Activated naive CD8-positive, alpha-beta T cell treated with anti-CD3 and anti-CD28 coated beads, Interleukin-2, amount 10 ng/mL, durations not matched to agents 7 days and 5 days (primary cell): Measurements from ENCODE around the gene LARGE1. TPM values are rescaled to one million over a fixed set of nuclear protein-coding genes. Genes with fewer than 3 reads are reported as not detected.
"Not testable (repeated sequence)": the region's sequence is repeated elsewhere in the genome, so short reads cannot be mapped to it uniquely, and the experiment has no call there.

Source experiments
- ATAC-seq: fragments of 150-1000 bp; cut with Tn5 transposase; one replicate; pipeline ENCODE4 v1.10.0; 2021; ENCODE audit warnings: low read depth, moderate library complexity
- POLR2A ChIA-PET: fragments of 350-600 bp; sonication (Branson Sonifier 250); formaldehyde crosslinking; loops from one replicate; lab custom pipeline; 2021; ENCODE audit warnings: antibody characterized with exemption; lab: Charles Lee
- DNase-seq: peaks from one replicate; pipeline ENCODE4 v3.0.0; 2021
- H3K27ac Mint-ChIP-seq: one replicate; pipeline ENCODE4 v1.8.0; 2022; ENCODE audit warnings: mild to moderate bottlenecking, mixed read lengths
- H3K27me3 Mint-ChIP-seq: one replicate; pipeline ENCODE4 v1.8.0; 2022; ENCODE audit warnings: mild to moderate bottlenecking, moderate library complexity, mixed read lengths
- H3K36me3 Mint-ChIP-seq: one replicate; pipeline ENCODE4 v1.8.0; 2021; ENCODE audit warnings: mild to moderate bottlenecking, mixed read lengths
- H3K4me1 Mint-ChIP-seq: one replicate; pipeline ENCODE4 v1.8.0; 2021; ENCODE audit warnings: mixed read lengths
- H3K4me3 Mint-ChIP-seq: one replicate; pipeline ENCODE4 v1.8.0; 2022; ENCODE audit warnings: mild to moderate bottlenecking, moderate library complexity, mixed read lengths
- H3K9me3 Mint-ChIP-seq: one replicate; pipeline ENCODE4 v1.8.0; 2021; ENCODE audit warnings: mixed read lengths
- total RNA-seq, 2 experiments: library from RNA; stranded (reverse); gene quantifications; one replicate each; pipeline ENCODE4 v1.2.3, GENCODE V29; 2021

Gene LARGE1
- total RNA-seq, 2 experiments from 2014 or later: 0.68 to 0.75 TPM

- POLR2A ChIA-PET: no interaction called here
- Mint-ChIP-seq H3K36me3 (no peaks in the 10 kb centered on the region), H3K4me3 (no peak overlapping the region), H3K27me3 (peaks cover 4% of the 10 kb centered on the region), H3K4me1 (no peaks in the 10 kb centered on the region), H3K9me3 (no peaks in the 10 kb centered on the region), H3K27ac (no peak overlapping the region)
- ATAC-seq: no peak
- no peak for DNase-seq
Observed at GRCh38 chr22:33573479-33573878, 346.8 kb downstream of the LARGE1 start.

GRCh38 chr22:33572086-33572485 is 348.2 kb downstream of the LARGE1 start:
- no peaks in the 10 kb centered on the region for H3K36me3 Mint-ChIP-seq
- no peaks in the 10 kb centered on the region for H3K9me3 Mint-ChIP-seq
- H3K27me3 Mint-ChIP-seq: peaks cover 2% of the 10 kb centered on the region
- H3K4me3 Mint-ChIP-seq: no peak overlapping the region
- POLR2A ChIA-PET: no interaction called here
- ATAC-seq (no peak), DNase-seq (no peak)
- H3K4me1 Mint-ChIP-seq: peaks cover 2% of the 10 kb centered on the region
- no peak overlapping the region for H3K27ac Mint-ChIP-seq

- Mint-ChIP-seq H3K27ac (no peak overlapping the region), H3K9me3 (peaks cover 1% of the 10 kb centered on the region), H3K4me1 (peaks cover 2% of the 10 kb centered on the region), H3K4me3 (no peak overlapping the region), H3K36me3 (no peaks in the 10 kb centered on the region), H3K27me3 (peaks cover 2% of the 10 kb centered on the region)
- POLR2A ChIA-PET: no interaction called here
- ATAC-seq (no peak), DNase-seq (no peak)
Observed at GRCh38 chr22:33570110-33570509, 350.2 kb downstream of the LARGE1 start.

GRCh38 chr22:33569559-33569958 is 350.7 kb downstream of the LARGE1 start:
- Mint-ChIP-seq H3K27me3 (peaks cover 2% of the 10 kb centered on the region), H3K9me3 (peaks cover 1% of the 10 kb centered on the region), H3K27ac (peak overlapping the region; percentile 21), H3K4me1 (peaks cover 2% of the 10 kb centered on the region), H3K36me3 (no peaks in the 10 kb centered on the region), H3K4me3 (no peak overlapping the region)
- DNase-seq (no peak), ATAC-seq (no peak)
- POLR2A ChIA-PET: no interaction called here

- Mint-ChIP-seq H3K4me3 (no peak overlapping the region), H3K27ac (no peak overlapping the region), H3K27me3 (peaks cover 4% of the 10 kb centered on the region), H3K9me3 (peaks cover 4% of the 10 kb centered on the region), H3K36me3 (no peaks in the 10 kb centered on the region), H3K4me1 (peaks cover 2% of the 10 kb centered on the region)
- DNase-seq: no peak
- ATAC-seq: no peak
- POLR2A ChIA-PET: no interaction called here
Observed at GRCh38 chr22:33569018-33569417, 351.3 kb downstream of the LARGE1 start.

- H3K4me3 Mint-ChIP-seq, DNase-seq, H3K27ac Mint-ChIP-seq, ATAC-seq, H3K4me1 Mint-ChIP-seq, POLR2A ChIA-PET, H3K27me3 Mint-ChIP-seq, H3K36me3 Mint-ChIP-seq, H3K9me3 Mint-ChIP-seq: not testable (repeated sequence)
Observed at GRCh38 chr22:33566495-33566894, 353.8 kb downstream of the LARGE1 start.

GRCh38 chr22:33565580-33565995 is 354.7 kb downstream of the LARGE1 start:
- ATAC-seq (no peak), DNase-seq (no peak)
- Mint-ChIP-seq H3K36me3 (no peaks in the 10 kb centered on the region), H3K27ac (no peak overlapping the region), H3K4me1 (peaks cover 2% of the 10 kb centered on the region), H3K4me3 (no peak overlapping the region), H3K27me3 (peaks cover 4% of the 10 kb centered on the region), H3K9me3 (peaks cover 5% of the 10 kb centered on the region)
- POLR2A ChIA-PET: no interaction called here

GRCh38 chr22:33564683-33565082 is 355.6 kb downstream of the LARGE1 start:
- peaks cover 4% of the 10 kb centered on the region for H3K27me3 Mint-ChIP-seq
- peaks cover 2% of the 10 kb centered on the region for H3K4me1 Mint-ChIP-seq
- ATAC-seq (no peak), DNase-seq (no peak)
- H3K9me3 Mint-ChIP-seq: peaks cover 7% of the 10 kb centered on the region
- no peaks in the 10 kb centered on the region for H3K36me3 Mint-ChIP-seq
- POLR2A ChIA-PET: no interaction called here
- H3K27ac Mint-ChIP-seq: no peak overlapping the region
- H3K4me3 Mint-ChIP-seq: no peak overlapping the region

GRCh38 chr22:33563220-33563964 is 356.9 kb downstream of the LARGE1 start:
- no peak overlapping the region for H3K27ac Mint-ChIP-seq
- H3K27me3 Mint-ChIP-seq: peaks cover 2% of the 10 kb centered on the region
- no peak for ATAC-seq
- peaks cover 8% of the 10 kb centered on the region for H3K9me3 Mint-ChIP-seq
- no peak for DNase-seq
- H3K4me3 Mint-ChIP-seq: no peak overlapping the region
- peaks cover 2% of the 10 kb centered on the region for H3K4me1 Mint-ChIP-seq
- H3K36me3 Mint-ChIP-seq: no peaks in the 10 kb centered on the region
- POLR2A ChIA-PET: no interaction called here

- ATAC-seq (no peak), DNase-seq (no peak)
- peaks cover 2% of the 10 kb centered on the region for H3K27me3 Mint-ChIP-seq
- H3K27ac Mint-ChIP-seq: no peak overlapping the region
- H3K36me3 Mint-ChIP-seq: no peaks in the 10 kb centered on the region
- peaks cover 9% of the 10 kb centered on the region for H3K9me3 Mint-ChIP-seq
- H3K4me1 Mint-ChIP-seq: no peaks in the 10 kb centered on the region
- POLR2A ChIA-PET: no interaction called here
- H3K4me3 Mint-ChIP-seq: no peak overlapping the region
Observed at GRCh38 chr22:33562501-33562900, 357.8 kb downstream of the LARGE1 start.

- H3K27me3 Mint-ChIP-seq: peaks cover 2% of the 10 kb centered on the region
- no peak overlapping the region for H3K4me3 Mint-ChIP-seq
- peaks cover 11% of the 10 kb centered on the region for H3K9me3 Mint-ChIP-seq
- H3K4me1 Mint-ChIP-seq: no peaks in the 10 kb centered on the region
- POLR2A ChIA-PET: no interaction called here
- H3K36me3 Mint-ChIP-seq: no peaks in the 10 kb centered on the region
- no peak for DNase-seq
- H3K27ac Mint-ChIP-seq: no peak overlapping the region
- ATAC-seq: no peak
Observed at GRCh38 chr22:33561149-33561807, 359.0 kb downstream of the LARGE1 start.

- H3K4me1 Mint-ChIP-seq: peaks cover 2% of the 10 kb centered on the region
- DNase-seq: no peak
- H3K36me3 Mint-ChIP-seq: no peaks in the 10 kb centered on the region
- H3K4me3 Mint-ChIP-seq: no peak overlapping the region
- H3K27me3 Mint-ChIP-seq: no peaks in the 10 kb centered on the region
- no peak for ATAC-seq
- H3K9me3 Mint-ChIP-seq: peaks cover 12% of the 10 kb centered on the region
- H3K27ac Mint-ChIP-seq: no peak overlapping the region
- POLR2A ChIA-PET: no interaction called here
Observed at GRCh38 chr22:33557836-33558235, 362.4 kb downstream of the LARGE1 start.

GRCh38 chr22:33555814-33556522 is 364.3 kb downstream of the LARGE1 start:
- Mint-ChIP-seq H3K4me3 (no peak overlapping the region), H3K4me1 (peaks cover 2% of the 10 kb centered on the region), H3K27ac (no peak overlapping the region), H3K36me3 (no peaks in the 10 kb centered on the region), H3K27me3 (peaks cover 2% of the 10 kb centered on the region), H3K9me3 (peaks cover 12% of the 10 kb centered on the region)
- POLR2A ChIA-PET: no interaction called here
- ATAC-seq: no peak
- no peak for DNase-seq
